Left ventricle myocardium superior (tissue), 1 donor: ENCODE measurements around the gene ABI3BP. TPM values are rescaled to one million over a fixed set of nuclear protein-coding genes. Genes with fewer than 3 reads are reported as not detected.
"Not testable (repeated sequence)": the region's sequence is repeated elsewhere in the genome, so short reads cannot be mapped to it uniquely, and the experiment has no call there.

Source experiments
- ATAC-seq: fragments of 200-7000 bp; cut with Tn5 transposase; one replicate; pipeline ENCODE4 v1.9.1; 2020; ENCODE audit warnings: mild to moderate bottlenecking, moderate library complexity
- DNase-seq: peaks from one replicate; pipeline ENCODE4 v3.0.0-alpha.2; 2020
- intact Hi-C: fragments of 100-400 bp; cut with micrococcal nuclease; formaldehyde crosslinking; loops from one replicate; pipeline ENCODE4 v1.11.0; 2022
- total RNA-seq: library from RNA; stranded (reverse); fragmentation: NEBNext Ultra II Directional; extraction: Animal tissue kit (Norgen Biotek cat#: 25700); gene quantifications from one replicate; pipeline ENCODE4 v1.2.1, GENCODE V29; 2021
- donor health status: DM: no; HTN: yes; CAD: no; lungs with severe emphysema.

The ABI3BP gene
- total RNA-seq, 1 donor from 2014 or later: 23.4 TPM

DNA sequence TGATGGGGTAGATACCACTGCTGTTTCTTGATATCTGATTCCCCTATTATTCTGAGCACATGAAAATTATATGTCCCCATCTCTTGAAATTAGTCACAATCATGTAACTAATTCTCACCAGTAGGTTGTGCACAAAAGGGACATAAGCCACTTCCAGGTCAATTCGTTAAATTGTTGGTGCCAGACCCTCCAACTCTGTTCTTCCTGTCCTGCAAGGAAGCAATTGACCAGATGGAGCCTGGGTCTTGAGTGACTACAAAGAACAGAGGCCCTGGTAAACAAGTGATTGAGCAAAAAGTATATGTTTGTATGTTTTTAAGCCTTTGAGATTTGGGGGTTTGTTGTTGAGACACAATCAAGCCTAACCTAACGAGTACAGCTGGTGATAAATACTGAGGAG, 36.9 kb downstream of the ABI3BP start:
- DNase-seq (no peak), ATAC-seq (no peak)
- intact Hi-C loops: no loop called here

DNA sequence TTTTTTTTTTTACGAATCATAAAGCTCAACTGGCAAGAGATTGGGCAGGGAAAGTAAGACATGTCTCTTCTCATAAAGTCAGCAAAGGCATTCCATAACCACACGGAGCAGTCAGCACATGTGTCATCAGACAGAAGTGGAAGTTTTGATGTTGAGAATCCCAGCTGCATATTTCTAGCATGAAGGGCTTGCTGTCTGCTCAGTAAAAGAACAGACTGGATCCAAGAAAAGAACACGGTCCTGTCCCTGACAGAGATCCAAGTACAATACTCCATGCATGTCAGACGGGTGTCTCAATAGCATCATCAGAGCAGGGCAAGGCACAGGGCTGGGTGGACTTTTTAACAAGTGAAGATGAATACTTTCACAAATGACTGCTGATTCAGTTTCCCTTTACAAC, 38.2 kb downstream of the ABI3BP start:
- ATAC-seq (peak; percentile 97), DNase-seq (peak; percentile 42)
- intact Hi-C loops: no loop called here

DNA sequence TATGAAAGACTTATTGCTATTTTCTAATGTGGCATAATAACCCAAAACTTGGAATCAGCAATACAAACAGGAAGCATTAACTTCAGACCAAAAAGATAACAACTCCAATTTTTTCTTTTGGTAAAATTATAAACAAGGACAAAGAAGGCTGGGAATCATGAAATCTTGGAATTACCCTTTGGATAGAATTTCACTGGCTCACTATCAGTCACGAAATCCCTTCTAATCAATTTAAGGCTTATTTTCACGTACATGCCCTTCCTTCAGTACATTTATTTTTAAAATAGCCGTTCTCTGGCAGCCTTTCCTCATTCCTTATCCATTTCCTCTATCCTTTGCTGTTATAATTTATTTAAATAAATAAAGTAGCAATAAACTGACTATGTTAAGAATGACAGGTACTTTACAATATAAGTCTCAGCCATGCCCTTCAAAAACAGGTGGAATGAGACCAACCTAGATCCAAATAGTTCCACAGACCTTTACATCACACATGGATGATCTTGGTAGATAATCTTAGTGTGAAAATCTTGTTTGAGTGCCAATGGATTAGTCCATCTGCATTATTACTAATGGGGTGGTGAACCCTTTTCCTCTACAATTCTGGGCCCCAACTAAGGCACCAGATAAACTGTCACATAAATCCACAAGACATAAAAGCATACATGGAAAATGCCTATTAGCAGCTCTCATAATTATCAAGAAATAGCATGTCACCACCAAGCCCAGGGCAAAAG, 38.9 kb downstream of the ABI3BP start:
- DNase-seq: no peak
- no peak for ATAC-seq
- intact Hi-C loops: no loop called here

DNA sequence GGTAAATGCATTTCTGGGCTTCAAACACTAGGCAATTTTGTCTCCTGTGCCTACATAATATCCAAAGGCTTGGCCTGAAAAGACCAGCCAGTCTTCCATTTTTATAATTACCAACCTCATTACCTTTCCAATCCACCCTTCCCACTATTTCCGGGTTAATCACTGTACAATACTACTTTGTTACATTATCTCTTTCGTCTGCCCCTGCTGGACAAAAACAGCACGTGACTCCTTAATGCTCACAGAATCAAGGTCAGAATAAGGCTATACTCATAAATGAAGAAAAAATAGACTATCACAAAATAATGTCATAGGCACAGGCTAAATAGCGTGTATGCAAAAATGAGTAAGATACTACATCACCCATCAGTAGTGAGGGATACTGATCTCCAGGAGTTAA, 40.1 kb downstream of the ABI3BP start:
- intact Hi-C loops: no loop called here
- ATAC-seq (no peak), DNase-seq (no peak)

DNA sequence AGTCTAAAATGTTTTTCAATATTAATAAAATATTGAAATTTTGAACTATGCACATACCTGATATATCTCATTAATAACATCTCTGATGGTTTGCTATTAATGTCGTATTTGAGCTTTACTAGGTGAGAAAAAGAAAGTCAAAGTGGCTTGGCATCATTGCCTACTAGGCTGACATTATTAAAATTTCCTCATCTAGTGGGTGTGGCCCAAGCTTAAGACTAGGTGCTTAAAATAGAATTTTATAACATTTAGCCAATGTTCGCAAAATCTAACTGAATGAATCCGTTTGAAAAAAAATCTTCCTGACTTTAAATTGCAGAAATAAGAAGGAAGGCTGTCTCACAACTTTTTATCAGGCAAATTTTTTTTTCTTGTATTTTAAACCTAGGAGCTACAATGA, 46.1 kb downstream of the ABI3BP start:
- no peak for ATAC-seq

DNA sequence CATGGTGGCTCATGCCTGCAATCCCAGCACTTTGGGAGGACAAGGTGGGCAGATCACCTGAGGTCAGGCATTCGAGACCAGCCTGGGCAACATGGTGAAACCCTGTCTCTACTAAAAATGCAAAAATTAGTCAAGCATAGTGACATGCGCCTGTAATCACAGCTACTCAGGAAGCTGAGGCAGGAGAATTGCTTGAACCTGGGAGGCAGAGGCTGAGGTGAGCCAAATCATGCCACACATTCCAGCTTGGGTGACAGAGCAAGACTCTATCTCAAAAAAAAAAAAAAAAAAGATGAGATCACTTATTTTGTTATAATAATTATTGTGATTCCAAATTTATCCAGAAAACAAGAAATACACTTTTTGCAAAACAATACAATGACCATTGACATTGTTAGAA, 47.1 kb downstream of the ABI3BP start:
- DNase-seq, ATAC-seq, intact Hi-C loops: not testable (repeated sequence)

More for the DNA sequence above, 46.1 kb downstream of the ABI3BP start:
- no peak for DNase-seq
- intact Hi-C loops: no loop called here

DNA sequence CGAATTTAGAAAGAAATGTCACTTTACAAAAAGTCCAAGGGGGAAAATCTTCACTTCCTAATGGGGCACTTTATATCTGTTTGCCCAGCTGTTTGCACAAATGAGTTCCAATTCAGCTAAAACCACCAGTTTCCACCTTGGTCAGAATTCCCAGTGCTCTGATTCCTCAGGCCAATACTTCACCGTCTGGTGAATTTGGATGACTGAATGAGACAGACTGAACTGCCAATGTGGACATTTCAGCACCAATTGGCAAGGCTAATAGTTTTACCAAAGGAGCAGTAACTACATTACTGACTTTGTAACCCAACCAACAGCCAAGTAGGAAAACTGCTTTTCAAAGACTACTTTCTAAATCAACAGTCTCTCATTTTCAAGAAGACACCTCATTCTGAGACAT, 51.8 kb downstream of the ABI3BP start:
- peak; percentile 81 for ATAC-seq
- no peak for DNase-seq
- intact Hi-C loops: no loop called here

DNA sequence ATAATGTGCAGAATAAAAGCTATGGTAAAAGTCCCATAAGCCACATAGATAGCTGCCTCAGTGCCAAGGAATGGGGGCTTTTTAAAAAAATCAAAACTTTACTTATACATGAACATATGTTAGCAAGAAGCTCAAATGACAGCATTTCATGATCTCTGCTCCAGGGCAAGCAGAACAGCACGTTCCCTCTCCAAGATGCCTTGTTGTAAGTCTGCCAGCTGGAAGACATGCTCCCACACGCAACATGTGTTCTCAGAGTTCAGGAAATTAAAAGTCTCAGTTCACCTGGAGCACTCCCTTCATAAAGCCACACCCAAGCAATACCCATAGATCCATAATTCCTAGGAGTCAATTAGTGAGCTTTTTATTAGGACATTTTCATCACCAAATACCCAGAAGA, 52.2 kb downstream of the ABI3BP start:
- intact Hi-C loops: no loop called here
- DNase-seq (no peak), ATAC-seq (peak; percentile 81)

DNA sequence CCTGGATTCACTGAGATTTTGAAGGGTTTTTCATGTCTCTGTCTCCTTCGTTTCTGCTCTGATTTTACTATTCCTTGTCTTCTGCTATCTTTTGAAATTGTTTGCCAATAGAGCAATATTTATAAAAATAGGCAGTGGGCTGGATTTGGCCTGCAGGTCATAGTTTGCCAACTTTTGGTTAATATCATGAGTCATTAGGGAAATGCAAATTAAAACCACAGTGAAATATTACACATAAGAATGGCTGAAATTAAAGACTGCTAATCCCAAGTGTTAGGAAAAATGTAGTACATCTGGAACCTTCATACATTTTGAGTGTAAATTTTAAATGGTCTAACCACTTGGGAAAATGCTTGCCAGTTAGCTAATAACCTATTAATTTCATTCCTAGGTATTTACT, 56.3 kb downstream of the ABI3BP start:
- ATAC-seq (no peak), DNase-seq (no peak)
- intact Hi-C loops: no loop called here

DNA sequence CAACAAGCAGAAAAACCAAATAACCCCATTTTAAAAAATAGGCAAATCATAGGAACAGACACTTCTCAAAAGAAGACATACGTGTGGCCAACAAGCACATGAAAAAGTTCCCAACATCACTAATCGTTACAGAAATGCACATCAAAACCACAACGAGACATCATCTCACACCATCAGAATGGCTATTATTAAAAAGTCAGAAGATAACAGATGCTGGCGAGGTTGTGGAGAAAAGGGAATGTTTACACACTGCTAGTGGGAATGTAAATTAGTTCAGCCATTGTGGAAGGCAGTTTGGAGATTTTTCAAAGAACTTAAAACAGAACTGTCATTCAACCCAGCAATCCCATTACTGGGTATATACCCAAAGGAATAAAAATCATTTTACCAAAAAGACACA, 60.7 kb downstream of the ABI3BP start:
- intact Hi-C loops: no loop called here
- DNase-seq (no peak), ATAC-seq (no peak)

DNA sequence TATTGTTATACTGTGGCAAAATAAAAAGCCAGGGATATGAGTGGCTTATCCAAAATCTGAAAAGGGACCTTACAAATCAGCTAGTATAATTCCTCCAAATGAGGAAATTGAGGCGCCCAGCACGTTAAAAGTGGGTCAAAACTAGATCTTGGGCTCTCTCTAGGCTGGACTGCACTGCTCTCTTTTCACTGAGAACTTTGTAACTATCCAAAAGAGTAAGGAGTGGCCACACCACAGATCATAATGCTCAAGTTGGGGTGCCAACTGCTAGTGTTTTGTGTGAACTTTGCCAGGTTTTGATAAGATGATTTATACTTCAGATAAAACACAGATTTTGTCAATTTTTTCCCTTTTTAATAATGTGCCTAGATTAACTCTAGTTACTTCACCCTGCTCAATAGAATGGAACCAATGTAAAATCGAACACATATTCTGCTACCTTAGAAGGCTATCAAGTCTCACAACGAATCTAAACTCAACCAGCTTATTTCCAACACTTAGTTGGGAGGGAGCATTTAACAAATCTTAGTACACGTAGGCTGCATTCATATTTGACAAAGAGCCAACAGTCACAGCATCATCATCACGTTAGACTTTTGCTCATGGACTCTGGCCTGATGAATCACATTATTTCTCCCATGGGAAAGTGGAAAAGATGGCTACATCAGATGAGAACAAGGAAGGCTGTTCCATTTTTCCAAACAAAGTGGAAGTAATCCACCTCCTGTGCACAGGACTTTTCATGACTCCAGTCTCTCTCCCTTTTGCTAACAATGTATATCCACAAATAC, 64.4 kb downstream of the ABI3BP start:
- intact Hi-C loops: no loop called here
- peak; percentile 86 for ATAC-seq
- no peak for DNase-seq

DNA sequence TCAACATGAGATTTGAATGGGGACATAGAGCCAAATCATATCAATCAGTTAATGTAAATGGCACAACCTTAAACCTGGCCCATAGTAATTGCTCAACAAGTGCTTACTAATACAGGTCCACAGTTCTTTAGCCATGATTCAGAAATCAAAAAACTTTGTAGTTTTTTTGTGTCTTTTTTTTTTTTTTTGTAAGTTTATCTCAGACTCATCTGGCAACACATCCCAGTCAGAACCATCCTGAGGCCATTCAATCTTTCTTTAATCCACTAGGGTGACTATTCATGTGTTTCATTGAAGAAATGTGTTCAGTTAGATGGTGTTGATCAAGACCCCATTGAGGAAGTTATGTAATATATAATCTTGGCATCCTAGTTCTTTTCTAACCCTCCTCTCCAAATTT, 65.4 kb downstream of the ABI3BP start:
- intact Hi-C loops: no loop called here
- DNase-seq: no peak
- no peak for ATAC-seq

DNA sequence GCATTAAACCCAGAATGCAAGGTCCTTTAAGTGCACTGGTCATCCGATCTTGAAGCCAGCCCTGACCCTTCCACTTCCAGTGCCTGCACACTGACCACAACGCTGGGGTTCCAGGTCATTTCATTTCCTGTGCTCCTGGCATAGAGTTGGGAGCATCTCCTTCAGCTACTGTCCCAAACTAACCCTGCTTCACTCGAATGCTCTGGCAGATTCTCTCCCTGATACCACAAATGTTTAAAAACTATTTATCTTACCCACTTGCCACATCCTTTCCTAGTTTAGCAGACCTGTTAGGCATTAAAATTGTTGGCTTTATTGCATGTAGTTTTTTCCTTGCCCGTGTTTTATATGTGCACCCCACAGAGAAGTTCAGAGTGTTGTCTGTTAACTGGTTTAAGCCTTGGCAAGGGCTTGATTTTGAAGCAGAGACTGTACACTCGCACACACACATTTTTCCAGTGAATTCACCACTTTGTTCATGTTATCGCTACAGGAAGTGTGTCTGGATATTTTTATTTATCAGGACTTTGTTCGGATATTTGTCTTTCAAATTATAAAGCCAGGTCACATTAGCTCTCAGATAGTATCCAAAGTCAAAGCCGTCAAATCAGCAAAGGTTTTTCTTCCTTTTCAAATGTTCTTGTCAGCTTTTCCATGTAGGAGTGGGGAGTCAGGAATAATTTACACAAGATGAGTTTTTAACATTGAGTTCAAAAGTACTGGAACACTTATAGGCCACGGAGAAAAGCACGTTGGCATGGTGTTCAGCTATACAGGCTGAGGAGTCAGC, 77.3 kb downstream of the ABI3BP start:
- ATAC-seq (no peak), DNase-seq (no peak)
- intact Hi-C loops: no loop called here

DNA sequence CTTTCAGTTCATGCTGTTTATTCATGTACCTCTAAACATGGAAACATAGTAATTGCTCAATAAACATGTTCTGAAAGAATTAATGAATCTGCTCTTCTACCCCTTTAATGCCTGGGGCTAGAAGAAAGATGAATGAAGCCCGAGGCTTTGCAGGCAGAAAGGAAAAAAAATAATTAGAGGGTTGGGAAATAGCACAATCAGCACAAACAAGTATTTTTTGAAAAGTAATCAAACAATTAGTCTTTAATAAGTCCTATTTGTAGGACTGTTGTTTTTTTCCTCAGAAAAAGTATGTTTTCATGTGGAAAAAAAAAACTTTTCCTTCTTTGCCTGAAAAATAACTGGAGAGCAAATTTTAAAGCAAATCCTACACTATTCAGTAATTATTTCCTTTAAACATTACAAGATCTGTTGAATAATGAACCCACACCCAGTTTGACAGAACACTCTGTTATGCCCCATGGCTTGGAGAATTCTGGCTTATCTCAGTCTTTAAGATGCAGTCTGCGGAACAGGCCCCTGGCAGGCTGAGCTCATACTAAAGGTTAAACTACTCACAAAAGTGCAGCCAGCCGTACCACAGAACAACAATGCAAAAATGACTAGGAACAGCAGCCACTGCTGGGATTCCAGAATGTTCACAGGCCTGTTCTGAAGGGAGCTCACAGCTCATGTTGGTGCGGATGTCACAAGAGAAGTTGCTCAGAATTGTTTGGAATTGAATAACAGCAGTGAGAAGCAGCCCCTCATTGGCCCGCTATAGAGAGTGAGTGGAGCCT, 79.2 kb downstream of the ABI3BP start:
- DNase-seq (peak; percentile 23), ATAC-seq (peak; percentile 73)
- intact Hi-C loops: no loop called here

DNA sequence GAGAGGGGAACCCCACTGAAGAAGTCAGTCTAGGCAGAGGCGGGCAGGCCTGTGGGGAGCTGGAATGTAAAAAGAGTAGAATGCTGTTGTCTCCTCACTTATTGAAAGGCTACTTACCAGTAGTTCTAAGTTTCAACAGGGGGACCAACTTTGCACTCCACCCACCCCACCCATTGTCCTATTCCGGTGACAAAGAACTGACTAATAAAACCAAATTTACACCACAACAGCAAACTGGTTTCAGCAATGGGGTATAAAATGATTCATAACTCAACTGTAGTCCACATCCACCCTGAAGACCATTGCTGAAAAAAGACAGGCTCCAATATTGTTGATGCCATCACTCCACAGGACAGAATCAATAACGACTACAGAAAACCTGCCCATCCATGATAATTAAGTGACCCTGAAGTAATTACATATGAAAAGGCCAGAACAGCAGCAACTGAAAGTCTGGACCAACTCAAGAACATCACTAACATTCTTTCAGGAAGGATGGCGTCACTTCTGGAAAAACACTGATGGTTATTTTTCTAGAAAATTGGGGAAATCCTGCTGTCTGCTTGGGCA, 80.2 kb downstream of the ABI3BP start:
- DNase-seq (no peak), ATAC-seq (no peak)
- intact Hi-C loops: no loop called here

DNA sequence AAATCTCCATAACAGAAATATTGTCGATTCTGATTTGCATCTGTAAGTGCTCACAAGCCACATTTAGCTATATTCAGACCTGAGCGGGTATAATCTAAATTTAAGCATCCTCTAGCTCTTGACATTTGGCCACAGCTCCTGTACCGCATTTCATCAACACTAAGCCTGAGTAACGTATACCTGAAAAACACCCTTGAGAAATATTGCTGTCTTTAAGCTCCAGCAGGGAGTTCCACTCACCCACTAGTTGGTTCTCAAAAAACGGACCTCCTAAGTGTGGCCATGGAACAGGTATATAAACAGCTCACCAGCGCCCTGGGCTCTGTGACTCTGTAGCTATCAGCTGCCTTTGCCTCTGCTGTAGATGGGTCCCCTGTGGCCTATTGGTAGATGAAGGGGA, 80.7 kb downstream of the ABI3BP start:
- intact Hi-C loops: no loop called here
- DNase-seq: no peak

DNA sequence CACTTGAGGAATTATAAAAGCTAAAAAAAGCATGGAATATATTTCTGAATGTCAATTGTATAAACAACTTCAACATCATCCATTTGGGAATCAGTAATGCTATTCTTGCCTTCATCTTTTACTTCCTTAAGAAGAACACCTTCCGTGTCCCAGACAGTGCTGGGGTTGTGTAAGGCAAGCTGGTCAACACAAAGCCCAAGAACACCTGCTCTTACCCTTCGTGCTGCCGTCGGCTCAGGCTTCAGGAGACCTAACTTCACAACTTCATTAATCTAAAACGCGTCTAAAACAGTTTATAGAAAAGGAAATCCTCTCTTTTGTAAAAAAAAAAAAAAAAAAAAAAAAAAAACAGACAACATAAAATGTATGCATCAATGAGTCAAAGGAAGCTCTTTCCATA, 81.3 kb downstream of the ABI3BP start:
- no peak for DNase-seq
- intact Hi-C loops: no loop called here
- ATAC-seq: no peak

More for the DNA sequence above, 80.7 kb downstream of the ABI3BP start:
- no peak for ATAC-seq

DNA sequence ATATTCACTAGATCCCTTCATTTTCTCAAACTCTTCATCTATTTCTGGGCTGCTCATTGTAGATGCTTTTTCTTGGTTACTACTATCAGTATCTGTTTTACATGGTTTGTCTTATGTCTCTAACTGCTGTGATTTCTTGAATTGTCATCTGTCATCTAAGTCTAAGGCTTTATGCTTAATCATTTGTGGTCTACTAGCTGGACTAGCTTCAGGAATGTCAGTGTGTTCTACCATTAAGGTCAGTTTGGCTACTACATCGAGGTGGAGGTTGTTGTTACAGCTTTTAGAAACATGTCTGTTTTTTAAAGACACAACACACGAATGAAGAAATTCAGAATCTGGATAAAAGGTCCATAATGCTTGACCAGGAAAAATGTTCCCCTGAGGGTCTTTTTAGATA, 82.2 kb downstream of the ABI3BP start:
- no peak for ATAC-seq
- intact Hi-C loops: no loop called here
- DNase-seq: no peak

DNA sequence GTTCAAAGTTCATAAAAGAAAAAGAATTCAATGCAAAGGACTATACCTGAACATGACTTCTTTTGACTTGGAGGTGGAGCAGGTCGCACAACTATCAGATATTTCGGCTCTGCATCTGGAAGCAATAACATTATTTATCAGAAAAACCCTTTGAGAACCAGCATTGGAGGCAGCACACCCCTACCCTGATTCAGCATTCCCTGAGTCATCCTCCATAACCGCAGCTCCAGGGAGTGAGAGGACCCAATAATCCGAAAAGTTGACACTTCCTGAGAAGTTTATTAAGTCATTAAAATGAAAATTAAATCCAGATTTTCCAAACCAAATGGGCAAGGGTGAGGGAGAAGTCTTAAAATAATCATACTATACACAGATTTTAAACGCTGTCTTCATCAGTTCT, 90.6 kb downstream of the ABI3BP start:
- intact Hi-C loops: no loop called here
- ATAC-seq (no peak), DNase-seq (no peak)
